WTC11 (cell line): Measurements from ENCODE around the gene CACNB4. TPM values are rescaled to one million over a fixed set of nuclear protein-coding genes. Genes with fewer than 3 reads are reported as not detected.

Experiments
- ATAC-seq: fragments of 200-7000 bp; cut with Tn5 transposase; 2 replicates; pipeline ENCODE4 v1.10.0; 2021; ENCODE audit warnings: mild to moderate bottlenecking, moderate library complexity
- CTCF ChIA-PET: fragments of 300-600 bp; sonication (Branson Sonifier 250); formaldehyde crosslinking; loops from one replicate; lab custom pipeline; 2021; ENCODE audit warnings: antibody characterized with exemption; lab: Charles Lee
- POLR2A ChIA-PET: fragments of 350-600 bp; sonication (Branson Sonifier 250); formaldehyde crosslinking; loops from one replicate; lab custom pipeline; 2021; ENCODE audit warnings: antibody characterized with exemption; lab: Charles Lee
- DNase-seq: peaks from one replicate; pipeline ENCODE4 v3.0.0; 2021; ENCODE audit warnings: low spot score
- H3K27ac Mint-ChIP-seq: 2 replicates; pipeline ENCODE4 v1.8.0; 2021; ENCODE audit warnings: mixed read lengths
- H3K27me3 Mint-ChIP-seq: 2 replicates; pipeline ENCODE4 v1.8.0; 2021; ENCODE audit warnings: low read depth, mild to moderate bottlenecking, moderate library complexity, mixed read lengths
- H3K36me3 Mint-ChIP-seq: 2 replicates; pipeline ENCODE4 v1.8.0; 2021; ENCODE audit warnings: mixed read lengths
- H3K4me1 Mint-ChIP-seq: 2 replicates; pipeline ENCODE4 v1.8.0; 2022; ENCODE audit warnings: mixed read lengths
- H3K4me3 Mint-ChIP-seq: 2 replicates; pipeline ENCODE4 v1.8.0; 2021; ENCODE audit warnings: mild to moderate bottlenecking, moderate library complexity, mixed read lengths
- H3K9me3 Mint-ChIP-seq: 2 replicates; pipeline ENCODE4 v1.8.0; 2021; ENCODE audit warnings: mixed read lengths
- ELF4 ChIP-seq: sonication (generic); formaldehyde crosslinking; IDR thresholded peaks from 2 replicates; pipeline ENCODE4 v1.8.1; 2022; ENCODE audit warnings: low read depth, mild to moderate bottlenecking, moderate library complexity, missing genetic modification reagents
- FOXP1 ChIP-seq: sonication (generic); formaldehyde crosslinking; IDR thresholded peaks from 2 replicates; pipeline ENCODE4 v1.8.0; 2022; ENCODE audit warnings: missing genetic modification reagents, mild to moderate bottlenecking, moderate library complexity, borderline replicate concordance
- GTF2I ChIP-seq: fragments of 250-450 bp; sonication (Bioruptor Pico); conservative IDR thresholded peaks from 2 replicates; pipeline ENCODE4 v1.4.0; 2021; ENCODE audit warnings: mild to moderate bottlenecking
- HMGA2 ChIP-seq: fragments of 250-450 bp; sonication (Bioruptor Pico); IDR thresholded peaks from 2 replicates; pipeline ENCODE4 v1.4.0; 2021; ENCODE audit warnings: mild to moderate bottlenecking, moderate library complexity
- MXD4 ChIP-seq: fragments of 250-450 bp; sonication (Bioruptor Pico); IDR thresholded peaks from 2 replicates; pipeline ENCODE4 v1.8.0; 2021; ENCODE audit warnings: mild to moderate bottlenecking, moderate library complexity, borderline replicate concordance
- MYBL2 ChIP-seq: sonication (generic); formaldehyde crosslinking; IDR thresholded peaks from 2 replicates; pipeline ENCODE4 v1.8.1; 2023; ENCODE audit warnings: mild to moderate bottlenecking, moderate library complexity, missing genetic modification reagents
- NR1H2 ChIP-seq: sonication (generic); formaldehyde crosslinking; IDR thresholded peaks from 2 replicates; pipeline ENCODE4 v1.9.0; 2021; ENCODE audit warnings: mild to moderate bottlenecking, moderate library complexity, missing genetic modification reagents
- RORB ChIP-seq: fragments of 250-450 bp; sonication (Bioruptor Pico); IDR thresholded peaks from 2 replicates; pipeline ENCODE4 v1.9.0; 2021; ENCODE audit warnings: mild to moderate bottlenecking
- SMAD3 ChIP-seq: sonication (generic); formaldehyde crosslinking; IDR thresholded peaks from 2 replicates; pipeline ENCODE4 v1.8.0; 2022; ENCODE audit warnings: missing genetic modification reagents, mild to moderate bottlenecking, borderline replicate concordance
- TP53 ChIP-seq: sonication (generic); formaldehyde crosslinking; IDR thresholded peaks from 2 replicates; pipeline ENCODE4 v1.8.1; 2023; ENCODE audit warnings: mild to moderate bottlenecking, missing genetic modification reagents
- ZNF219 ChIP-seq: sonication (generic); formaldehyde crosslinking; IDR thresholded peaks from 2 replicates; pipeline ENCODE4 v1.8.0; 2023; ENCODE audit warnings: missing genetic modification reagents, mild to moderate bottlenecking, borderline replicate concordance
- ZNF232 ChIP-seq: sonication (generic); formaldehyde crosslinking; IDR thresholded peaks from 2 replicates; pipeline ENCODE4 v1.8.0; 2022; ENCODE audit warnings: mild to moderate bottlenecking, missing genetic modification reagents
- ZNF396 ChIP-seq: fragments of 250-450 bp; sonication (Bioruptor Pico); IDR thresholded peaks from 2 replicates; pipeline ENCODE4 v1.8.0; 2021; ENCODE audit warnings: mild to moderate bottlenecking, moderate library complexity, borderline replicate concordance
- ZNF423 ChIP-seq: fragments of 250-450 bp; sonication (Bioruptor Pico); IDR thresholded peaks from 2 replicates; pipeline ENCODE4 v2.1.2; 2022; ENCODE audit warnings: mild to moderate bottlenecking, moderate library complexity
- ZNF671 ChIP-seq: fragments of 250-450 bp; sonication (Bioruptor Pico); IDR thresholded peaks from 2 replicates; pipeline ENCODE4 v1.8.0; 2021; ENCODE audit warnings: mild to moderate bottlenecking
- total RNA-seq: library from RNA; stranded (reverse); gene quantifications from 3 replicates; pipeline ENCODE4 v1.2.3, GENCODE V29; 2021
- TF ChIP-seq, protein P1 (sequence below): sonication (generic); formaldehyde crosslinking; IDR thresholded peaks from 2 replicates; pipeline ENCODE4 v1.8.0; 2022; ENCODE audit warnings: mild to moderate bottlenecking, missing genetic modification reagents
- TF ChIP-seq, protein P2 (sequence below): sonication (generic); formaldehyde crosslinking; IDR thresholded peaks from 2 replicates; pipeline ENCODE4 v1.8.0; 2023; ENCODE audit warnings: missing genetic modification reagents
- TF ChIP-seq, protein P3 (sequence below): sonication (generic); formaldehyde crosslinking; IDR thresholded peaks from 2 replicates; pipeline ENCODE4 v1.8.1; 2023; ENCODE audit warnings: mild to moderate bottlenecking, missing genetic modification reagents, moderate library complexity
- TF ChIP-seq, protein P4 (sequence below): fragments of 250-450 bp; sonication (Bioruptor Pico); IDR thresholded peaks from 2 replicates; pipeline ENCODE4 v2.1.2; 2022; ENCODE audit warnings: mild to moderate bottlenecking, moderate library complexity
- TF ChIP-seq, protein P5 (sequence below): fragments of 250-450 bp; sonication (Bioruptor Pico); IDR thresholded peaks from 2 replicates; pipeline ENCODE4 v1.9.0; 2021; ENCODE audit warnings: mild to moderate bottlenecking, borderline replicate concordance

CACNB4 gene
- total RNA-seq, 1 experiment from 2014 or later, result 4.7 TPM

DNA sequence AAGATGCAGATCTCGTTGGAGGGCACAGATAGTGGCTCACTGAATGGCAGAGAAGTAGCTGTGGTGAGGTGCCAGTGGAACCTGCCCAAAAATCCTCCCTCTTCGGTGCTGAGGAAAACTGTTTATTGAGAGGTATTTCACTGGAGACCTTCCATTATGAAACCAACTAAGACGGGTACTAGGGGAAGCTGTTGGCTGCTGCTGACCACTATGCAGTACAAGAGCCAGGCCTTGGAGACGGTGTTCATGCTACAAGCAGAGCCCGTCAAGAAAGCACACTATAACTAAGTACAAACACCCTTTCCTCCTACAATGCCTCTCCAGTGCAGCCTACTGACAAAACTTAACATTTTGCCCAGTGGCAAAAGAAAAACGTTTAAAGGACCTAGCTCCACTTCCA lies 275.2 kb downstream of the CACNB4 start:
- Mint-ChIP-seq H3K36me3 (peaks cover 3% of the 10 kb centered on the region; the same call in 1 of the 2 replicates), H3K27me3 (no peaks in the 10 kb centered on the region), H3K4me3 (no peak overlapping the region; the same call in 1 of the 2 replicates), H3K27ac (0 out of 2 replicates have a peak overlapping the region, but pooled peaks have one; percentile 59), H3K9me3 (no peaks in the 10 kb centered on the region), H3K4me1 (peaks cover 59% of the 10 kb centered on the region)
- ChIA-PET CTCF (no interaction called here), POLR2A (no interaction called here)
- DNase-seq (no peak), ATAC-seq (no peak; the same call in 1 of the 2 replicates)
- no peak for TF ChIP-seq ZNF423 (CRISPR knock-in tag)
- TF ChIP-seq FOXP1 (CRISPR knock-in tag), result no peak
- no peak for TF ChIP-seq SMAD3 (CRISPR knock-in tag)
- TF ChIP-seq, protein P1, sequence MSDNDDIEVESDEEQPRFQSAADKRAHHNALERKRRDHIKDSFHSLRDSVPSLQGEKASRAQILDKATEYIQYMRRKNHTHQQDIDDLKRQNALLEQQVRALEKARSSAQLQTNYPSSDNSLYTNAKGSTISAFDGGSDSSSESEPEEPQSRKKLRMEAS (CRISPR knock-in tag), result no peak
- TF ChIP-seq MXD4 (CRISPR knock-in tag), result no peak
- TF ChIP-seq, protein P2, sequence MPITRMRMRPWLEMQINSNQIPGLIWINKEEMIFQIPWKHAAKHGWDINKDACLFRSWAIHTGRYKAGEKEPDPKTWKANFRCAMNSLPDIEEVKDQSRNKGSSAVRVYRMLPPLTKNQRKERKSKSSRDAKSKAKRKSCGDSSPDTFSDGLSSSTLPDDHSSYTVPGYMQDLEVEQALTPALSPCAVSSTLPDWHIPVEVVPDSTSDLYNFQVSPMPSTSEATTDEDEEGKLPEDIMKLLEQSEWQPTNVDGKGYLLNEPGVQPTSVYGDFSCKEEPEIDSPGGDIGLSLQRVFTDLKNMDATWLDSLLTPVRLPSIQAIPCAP (CRISPR knock-in tag), result no peak

DNA sequence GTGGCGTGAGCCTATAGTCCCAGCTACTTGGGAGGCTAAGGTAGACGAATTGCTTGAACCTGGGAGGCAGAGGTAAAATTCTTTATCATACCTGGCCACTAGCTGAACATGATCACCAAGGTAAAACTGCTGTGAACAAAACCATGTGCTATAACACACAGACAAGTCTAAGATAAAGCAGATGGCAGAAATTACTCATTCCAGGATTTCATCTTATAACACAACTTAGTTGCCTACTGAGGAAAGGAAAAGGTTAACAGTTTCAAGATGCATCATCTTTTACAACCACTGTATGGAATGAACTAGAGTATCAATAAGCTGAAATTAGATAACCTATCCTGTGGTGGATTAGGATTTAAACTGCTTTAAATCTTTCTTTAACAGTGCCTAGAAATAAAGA lies 278.9 kb downstream of the CACNB4 start:
- CTCF ChIA-PET, result no interaction called here
- Mint-ChIP-seq H3K27me3 (no peaks in the 10 kb centered on the region), H3K4me1 (peaks cover 37% of the 10 kb centered on the region), H3K36me3 (peaks cover 6% of the 10 kb centered on the region), H3K27ac (no peak overlapping the region), H3K9me3 (no peaks in the 10 kb centered on the region), H3K4me3 (no peak overlapping the region)
- POLR2A ChIA-PET, result interaction anchor here (1.2 kb wide), 1 partner anchor 8 kb away, joined by 3 read pairs; the partner anchor contains the start of gene ARL5A
- no peak for ATAC-seq
- DNase-seq, result no peak
- TF ChIP-seq ZNF219 (CRISPR knock-in tag) (no peak), MYBL2 (CRISPR knock-in tag) (no peak), ZNF396 (no peak), NR1H2 (CRISPR knock-in tag) (no peak), GTF2I (CRISPR knock-in tag) (no peak)
- TF ChIP-seq, protein P3, sequence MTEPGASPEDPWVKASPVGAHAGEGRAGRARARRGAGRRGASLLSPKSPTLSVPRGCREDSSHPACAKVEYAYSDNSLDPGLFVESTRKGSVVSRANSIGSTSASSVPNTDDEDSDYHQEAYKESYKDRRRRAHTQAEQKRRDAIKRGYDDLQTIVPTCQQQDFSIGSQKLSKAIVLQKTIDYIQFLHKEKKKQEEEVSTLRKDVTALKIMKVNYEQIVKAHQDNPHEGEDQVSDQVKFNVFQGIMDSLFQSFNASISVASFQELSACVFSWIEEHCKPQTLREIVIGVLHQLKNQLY (CRISPR knock-in tag), result no peak

DNA sequence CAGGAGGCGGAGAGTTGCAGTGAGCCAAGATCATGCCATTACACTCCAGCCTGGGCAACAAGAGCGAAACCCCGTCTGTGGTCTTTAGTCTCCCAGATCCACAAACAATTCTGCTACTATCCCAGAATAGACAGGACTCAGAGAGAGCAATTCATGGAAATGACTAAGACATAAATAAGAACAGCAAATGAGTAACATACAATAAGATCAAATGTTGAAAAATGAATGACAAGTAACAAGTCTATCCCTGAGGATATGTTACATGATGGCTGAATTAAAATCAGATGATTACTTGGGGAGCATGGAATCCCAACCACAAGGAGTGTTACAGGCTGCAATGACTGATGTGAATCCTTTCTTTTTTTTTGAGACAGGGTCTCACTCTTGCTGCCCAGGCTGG lies 280.9 kb downstream of the CACNB4 start:
- DNase-seq (no peak), ATAC-seq (no peak)
- no peaks in the 10 kb centered on the region for H3K27me3 Mint-ChIP-seq
- ChIA-PET CTCF (no interaction called here), POLR2A (no interaction called here)
- no peak overlapping the region for H3K27ac Mint-ChIP-seq
- H3K4me1 Mint-ChIP-seq, result peaks cover 17% of the 10 kb centered on the region
- peaks cover 16% of the 10 kb centered on the region for H3K36me3 Mint-ChIP-seq
- H3K4me3 Mint-ChIP-seq, result no peak overlapping the region
- no peaks in the 10 kb centered on the region for H3K9me3 Mint-ChIP-seq
- TF ChIP-seq RORB, result no peak
- TF ChIP-seq, protein P4, sequence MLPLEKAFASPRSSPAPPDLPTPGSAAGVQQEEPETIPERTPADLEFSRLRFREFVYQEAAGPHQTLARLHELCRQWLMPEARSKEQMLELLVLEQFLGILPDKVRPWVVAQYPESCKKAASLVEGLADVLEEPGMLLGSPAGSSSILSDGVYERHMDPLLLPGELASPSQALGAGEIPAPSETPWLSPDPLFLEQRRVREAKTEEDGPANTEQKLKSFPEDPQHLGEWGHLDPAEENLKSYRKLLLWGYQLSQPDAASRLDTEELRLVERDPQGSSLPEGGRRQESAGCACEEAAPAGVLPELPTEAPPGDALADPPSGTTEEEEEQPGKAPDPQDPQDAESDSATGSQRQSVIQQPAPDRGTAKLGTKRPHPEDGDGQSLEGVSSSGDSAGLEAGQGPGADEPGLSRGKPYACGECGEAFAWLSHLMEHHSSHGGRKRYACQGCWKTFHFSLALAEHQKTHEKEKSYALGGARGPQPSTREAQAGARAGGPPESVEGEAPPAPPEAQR (CRISPR knock-in tag), result no peak

DNA sequence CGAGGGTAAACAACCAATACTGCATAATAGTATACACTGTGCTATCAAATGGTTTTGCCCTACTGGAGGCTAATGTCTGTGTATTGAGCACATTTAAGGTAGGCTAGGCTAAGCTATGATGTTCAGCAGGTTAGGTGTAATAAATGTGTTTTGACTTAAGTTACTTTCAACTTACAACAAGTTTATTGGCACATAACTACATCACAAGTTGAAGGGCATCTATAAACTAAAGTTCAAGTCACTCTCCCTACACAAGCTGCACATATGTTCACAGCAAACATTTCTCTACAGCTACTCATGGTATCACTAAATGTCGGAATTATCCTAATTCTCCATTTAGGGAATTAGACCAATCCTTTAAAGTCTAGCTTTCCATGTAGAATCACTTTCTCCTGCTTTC lies 282.0 kb downstream of the CACNB4 start:
- DNase-seq, result no peak
- no peak overlapping the region for H3K27ac Mint-ChIP-seq
- H3K4me1 Mint-ChIP-seq, result peaks cover 8% of the 10 kb centered on the region
- no peak for ATAC-seq
- no peaks in the 10 kb centered on the region for H3K27me3 Mint-ChIP-seq
- ChIA-PET POLR2A (no interaction called here), CTCF (interaction anchor here (1.1 kb wide), 1 partner anchor 9 kb away, joined by 5 read pairs; no protein-coding TSS in a partner anchor)
- H3K4me3 Mint-ChIP-seq, result no peak overlapping the region
- no peaks in the 10 kb centered on the region for H3K9me3 Mint-ChIP-seq
- peaks cover 26% of the 10 kb centered on the region for H3K36me3 Mint-ChIP-seq
- TF ChIP-seq, protein P5, sequence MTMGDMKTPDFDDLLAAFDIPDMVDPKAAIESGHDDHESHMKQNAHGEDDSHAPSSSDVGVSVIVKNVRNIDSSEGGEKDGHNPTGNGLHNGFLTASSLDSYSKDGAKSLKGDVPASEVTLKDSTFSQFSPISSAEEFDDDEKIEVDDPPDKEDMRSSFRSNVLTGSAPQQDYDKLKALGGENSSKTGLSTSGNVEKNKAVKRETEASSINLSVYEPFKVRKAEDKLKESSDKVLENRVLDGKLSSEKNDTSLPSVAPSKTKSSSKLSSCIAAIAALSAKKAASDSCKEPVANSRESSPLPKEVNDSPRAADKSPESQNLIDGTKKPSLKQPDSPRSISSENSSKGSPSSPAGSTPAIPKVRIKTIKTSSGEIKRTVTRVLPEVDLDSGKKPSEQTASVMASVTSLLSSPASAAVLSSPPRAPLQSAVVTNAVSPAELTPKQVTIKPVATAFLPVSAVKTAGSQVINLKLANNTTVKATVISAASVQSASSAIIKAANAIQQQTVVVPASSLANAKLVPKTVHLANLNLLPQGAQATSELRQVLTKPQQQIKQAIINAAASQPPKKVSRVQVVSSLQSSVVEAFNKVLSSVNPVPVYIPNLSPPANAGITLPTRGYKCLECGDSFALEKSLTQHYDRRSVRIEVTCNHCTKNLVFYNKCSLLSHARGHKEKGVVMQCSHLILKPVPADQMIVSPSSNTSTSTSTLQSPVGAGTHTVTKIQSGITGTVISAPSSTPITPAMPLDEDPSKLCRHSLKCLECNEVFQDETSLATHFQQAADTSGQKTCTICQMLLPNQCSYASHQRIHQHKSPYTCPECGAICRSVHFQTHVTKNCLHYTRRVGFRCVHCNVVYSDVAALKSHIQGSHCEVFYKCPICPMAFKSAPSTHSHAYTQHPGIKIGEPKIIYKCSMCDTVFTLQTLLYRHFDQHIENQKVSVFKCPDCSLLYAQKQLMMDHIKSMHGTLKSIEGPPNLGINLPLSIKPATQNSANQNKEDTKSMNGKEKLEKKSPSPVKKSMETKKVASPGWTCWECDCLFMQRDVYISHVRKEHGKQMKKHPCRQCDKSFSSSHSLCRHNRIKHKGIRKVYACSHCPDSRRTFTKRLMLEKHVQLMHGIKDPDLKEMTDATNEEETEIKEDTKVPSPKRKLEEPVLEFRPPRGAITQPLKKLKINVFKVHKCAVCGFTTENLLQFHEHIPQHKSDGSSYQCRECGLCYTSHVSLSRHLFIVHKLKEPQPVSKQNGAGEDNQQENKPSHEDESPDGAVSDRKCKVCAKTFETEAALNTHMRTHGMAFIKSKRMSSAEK, result no peak
- TF ChIP-seq HMGA2 (CRISPR knock-in tag) (no peak), TP53 (CRISPR knock-in tag) (no peak), ZNF232 (CRISPR knock-in tag) (no peak), ELF4 (CRISPR knock-in tag) (no peak), ZNF671 (CRISPR knock-in tag) (no peak)
- TF ChIP-seq, protein P3 (CRISPR knock-in tag), result no peak
